ENCODE data around the gene GNPDA1.

GRCh38 chr5:142059304-142059940, 46.6 kb upstream of the GNPDA1 start:
- TF ChIP-seq, protein P1, sequence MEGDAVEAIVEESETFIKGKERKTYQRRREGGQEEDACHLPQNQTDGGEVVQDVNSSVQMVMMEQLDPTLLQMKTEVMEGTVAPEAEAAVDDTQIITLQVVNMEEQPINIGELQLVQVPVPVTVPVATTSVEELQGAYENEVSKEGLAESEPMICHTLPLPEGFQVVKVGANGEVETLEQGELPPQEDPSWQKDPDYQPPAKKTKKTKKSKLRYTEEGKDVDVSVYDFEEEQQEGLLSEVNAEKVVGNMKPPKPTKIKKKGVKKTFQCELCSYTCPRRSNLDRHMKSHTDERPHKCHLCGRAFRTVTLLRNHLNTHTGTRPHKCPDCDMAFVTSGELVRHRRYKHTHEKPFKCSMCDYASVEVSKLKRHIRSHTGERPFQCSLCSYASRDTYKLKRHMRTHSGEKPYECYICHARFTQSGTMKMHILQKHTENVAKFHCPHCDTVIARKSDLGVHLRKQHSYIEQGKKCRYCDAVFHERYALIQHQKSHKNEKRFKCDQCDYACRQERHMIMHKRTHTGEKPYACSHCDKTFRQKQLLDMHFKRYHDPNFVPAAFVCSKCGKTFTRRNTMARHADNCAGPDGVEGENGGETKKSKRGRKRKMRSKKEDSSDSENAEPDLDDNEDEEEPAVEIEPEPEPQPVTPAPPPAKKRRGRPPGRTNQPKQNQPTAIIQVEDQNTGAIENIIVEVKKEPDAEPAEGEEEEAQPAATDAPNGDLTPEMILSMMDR (IDR thresholded peaks at IDR 0.05) = peak in 1 of 4 experiments; percentile 23
- TF ChIP-seq POLR2AphosphoS5 (IDR thresholded peaks at IDR 0.05) = no peak
